Ovary (tissue), 3 donors: ENCODE results near the gene OVAAL.

ENCODE experiments used
- EP300 ChIP-seq: sonication (generic); formaldehyde crosslinking; IDR thresholded peaks from one replicate; pipeline ENCODE4 v1.6.1; 2017; ENCODE audit warnings: antibody characterized with exemption
- POLR2A ChIP-seq: fragments of 450-650 bp; IDR thresholded peaks from one replicate; pipeline ENCODE4 v1.6.1; 2017; ENCODE audit warnings: antibody characterized with exemption, mild to moderate bottlenecking, moderate library complexity
- TF ChIP-seq, protein P1 (sequence below), 3 donors: fragments of 450-650 bp in 2 of 3; fragments of 200-600 bp in 1 of 3; IDR thresholded peaks; one replicate each; pipeline versions ENCODE4 v1.5.1 to v1.8.0; 2016 to 2022; ENCODE audit warnings: antibody characterized with exemption in 3 of 3, mild to moderate bottlenecking in 1 of 3
- donor health status: DM: no; HTN: no; CAD: no.

DNA sequence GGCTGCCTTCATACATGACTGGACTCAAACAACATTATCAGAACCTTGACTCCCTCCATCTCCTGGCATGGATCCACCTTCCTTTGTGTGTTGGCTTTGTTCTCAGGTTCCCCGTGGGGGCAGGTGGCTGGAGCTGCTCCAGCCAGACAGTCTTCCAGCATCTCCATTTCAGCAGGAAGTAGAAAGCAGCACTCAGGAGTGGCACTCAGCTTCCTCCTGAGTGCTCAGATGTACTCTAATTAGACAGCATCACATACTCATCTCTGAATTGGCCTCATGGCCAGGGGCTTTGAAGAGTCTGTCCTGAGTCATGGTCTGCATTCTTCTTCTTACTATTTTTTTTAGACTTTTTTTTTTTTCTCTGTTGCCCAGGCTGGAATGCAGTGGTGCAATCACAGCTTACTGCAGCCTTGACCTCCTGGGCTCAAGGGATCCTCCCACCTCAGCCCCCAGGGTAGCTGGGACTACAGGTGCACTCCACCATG is 27.9 kb downstream of the OVAAL start:
- no peak for TF ChIP-seq EP300
- TF ChIP-seq POLR2A = no peak
- TF ChIP-seq, protein P1, sequence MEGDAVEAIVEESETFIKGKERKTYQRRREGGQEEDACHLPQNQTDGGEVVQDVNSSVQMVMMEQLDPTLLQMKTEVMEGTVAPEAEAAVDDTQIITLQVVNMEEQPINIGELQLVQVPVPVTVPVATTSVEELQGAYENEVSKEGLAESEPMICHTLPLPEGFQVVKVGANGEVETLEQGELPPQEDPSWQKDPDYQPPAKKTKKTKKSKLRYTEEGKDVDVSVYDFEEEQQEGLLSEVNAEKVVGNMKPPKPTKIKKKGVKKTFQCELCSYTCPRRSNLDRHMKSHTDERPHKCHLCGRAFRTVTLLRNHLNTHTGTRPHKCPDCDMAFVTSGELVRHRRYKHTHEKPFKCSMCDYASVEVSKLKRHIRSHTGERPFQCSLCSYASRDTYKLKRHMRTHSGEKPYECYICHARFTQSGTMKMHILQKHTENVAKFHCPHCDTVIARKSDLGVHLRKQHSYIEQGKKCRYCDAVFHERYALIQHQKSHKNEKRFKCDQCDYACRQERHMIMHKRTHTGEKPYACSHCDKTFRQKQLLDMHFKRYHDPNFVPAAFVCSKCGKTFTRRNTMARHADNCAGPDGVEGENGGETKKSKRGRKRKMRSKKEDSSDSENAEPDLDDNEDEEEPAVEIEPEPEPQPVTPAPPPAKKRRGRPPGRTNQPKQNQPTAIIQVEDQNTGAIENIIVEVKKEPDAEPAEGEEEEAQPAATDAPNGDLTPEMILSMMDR (IDR thresholded peaks at IDR 0.05) = no peak
